K562 (cell line): ENCODE results near the gene DNAI1. TPM values are rescaled to one million over a fixed set of nuclear protein-coding genes. Genes with fewer than 3 reads are reported as not detected.

Experiments used
- ATAC-seq: fragments of 200-7000 bp; cut with Tn5 transposase; 3 replicates; pipeline ENCODE4 v1.9.1; 2020; ENCODE audit warnings: moderate library complexity
- BruUV-seq: library from RNA; stranded (reverse); fragments of 400-500 nt; replicated peaks from 2 replicates; lab custom pipeline; 2021; lab: Mats Ljungman, UMichigan
- CTCF ChIA-PET: fragments of 300-600 bp; formaldehyde crosslinking; extraction: SDS; loops from one replicate; lab custom pipeline; 2021; ENCODE audit warnings: low intra/inter-chr PET ratio; lab: Yijun Ruan, JAX
- POLR2A ChIA-PET: fragments of 300-600, 350-650 bp; sonication (Branson Sonifier 250); formaldehyde crosslinking; extraction: SDS; loops from one replicate; lab custom pipeline; 2021; ENCODE audit warnings: antibody characterized with exemption, inconsistent platforms; lab: Yijun Ruan, JAX
- DNase-seq, 4 experiments: peaks; one replicate each; pipeline versions ENCODE4 v3.0.0 to v3.0.0-alpha.2; 2011 to 2018; ENCODE audit warnings: low spot score in 3 of 4, mixed read lengths in 3 of 4; ENCODE audit errors: extremely low read depth in 1 of 4
- FAIRE-seq: peaks from 2 replicates; lab custom pipeline; 2011; peaks lifted over from hg19 to GRCh38; lab: Jason Lieb, UNC
- H2AFZ ChIP-seq: 2 replicates; pipeline ENCODE4 v1.6.0; 2011; ENCODE audit warnings: low read depth, low read length, control low read depth, inconsistent platforms
- H3K27ac ChIP-seq: fragments of 200-600 bp; 3 replicates; pipeline ENCODE4 v1.8.0; 2011; ENCODE audit warnings: low read depth, mild to moderate bottlenecking, control low read depth, inconsistent platforms, low read length, moderate library complexity, mixed read lengths; ENCODE audit errors: extremely low read depth
- H3K27me3 ChIP-seq, 2 experiments: fragments of 300-600 bp in 1 of 2; 2 replicates in 1 of 2; 3 replicates in 1 of 2; pipeline versions ENCODE4 v1.6.0 to v1.8.0; 2011; ENCODE audit warnings: inconsistent platforms in 2 of 2, low read length in 2 of 2, mild to moderate bottlenecking in 1 of 2, mixed read lengths in 1 of 2, moderate library complexity in 1 of 2; ENCODE audit not compliant: control insufficient read depth in 2 of 2, insufficient read depth in 2 of 2
- H3K36me3 ChIP-seq: fragments of 300-600 bp; 3 replicates; pipeline ENCODE4 v1.8.0; 2011; ENCODE audit warnings: mild to moderate bottlenecking, low read length, inconsistent platforms; ENCODE audit not compliant: control insufficient read depth, insufficient read depth
- H3K4me1 ChIP-seq, 2 experiments: fragments of 200-600 bp in 1 of 2; replicated peaks in 1 of 2; 2 replicates in 1 of 2; 3 replicates in 1 of 2; pipeline versions ENCODE4 v1.5.1 to v1.8.0; 2011; ENCODE audit warnings: inconsistent platforms in 2 of 2, low read length in 2 of 2, mild to moderate bottlenecking in 1 of 2, mixed read lengths in 1 of 2, moderate library complexity in 1 of 2; ENCODE audit not compliant: control insufficient read depth in 2 of 2, insufficient read depth in 2 of 2
- H3K4me2 ChIP-seq: 2 replicates; pipeline ENCODE4 v1.6.1; 2011; ENCODE audit warnings: low read length, control low read depth, inconsistent platforms, mixed read lengths; ENCODE audit not compliant: insufficient read depth
- H3K4me3 ChIP-seq: fragments of 200-600 bp; sonication (generic), shearing (Covaris generic); 2 replicates; pipeline ENCODE4 v1.5.1; 2016; ENCODE audit warnings: control low read depth, inconsistent platforms
- H3K79me2 ChIP-seq: fragments of 200-600 bp; 3 replicates; pipeline ENCODE4 v1.8.0; 2011; ENCODE audit warnings: low read length, inconsistent platforms; ENCODE audit not compliant: control insufficient read depth, insufficient read depth
- H3K9ac ChIP-seq, 2 experiments: 2 replicates each; pipeline versions ENCODE4 v1.6.0 to v1.6.1; 2011; ENCODE audit warnings: low read depth in 2 of 2, low read length in 2 of 2, control low read depth in 1 of 2, inconsistent platforms in 1 of 2, mild to moderate bottlenecking in 1 of 2, mixed read lengths in 1 of 2; ENCODE audit not compliant: insufficient read depth in 1 of 2
- H3K9me1 ChIP-seq: one replicate; pipeline ENCODE4 v1.6.0; 2011; ENCODE audit warnings: inconsistent platforms, mild to moderate bottlenecking, low read length, moderate library complexity; ENCODE audit not compliant: control insufficient read depth, insufficient read depth
- H3K9me3 ChIP-seq: replicated peaks from 2 replicates; pipeline ENCODE4 v1.5.1; 2011; ENCODE audit warnings: low read depth, low read length, inconsistent platforms; ENCODE audit not compliant: control insufficient read depth, insufficient read depth
- H4K20me1 ChIP-seq: replicated peaks from 2 replicates; pipeline ENCODE4 v1.6.1; 2011; ENCODE audit warnings: low read length, inconsistent platforms, mixed read lengths; ENCODE audit not compliant: control insufficient read depth, insufficient read depth
- CAMTA2 ChIP-seq: fragments of 250-450 bp; sonication (Bioruptor Pico); conservative IDR thresholded peaks from 2 replicates; pipeline ENCODE4 v1.5.1; 2022
- ESRRB ChIP-seq: fragments of 250-450 bp; sonication (Bioruptor Pico); IDR thresholded peaks from 2 replicates; pipeline ENCODE4 v1.5.0; 2020; ENCODE audit warnings: mild to moderate bottlenecking, moderate library complexity, borderline replicate concordance
- NFE2 ChIP-seq: IDR thresholded peaks from 2 replicates; pipeline ENCODE4 v1.6.1; 2014; ENCODE audit warnings: antibody characterized with exemption, low read depth
- TAF7 ChIP-seq: fragments of 450-650 bp; IDR thresholded peaks from 2 replicates; pipeline ENCODE4 v1.6.1; 2016; ENCODE audit warnings: missing genetic modification characterization, missing compliant biosample characterization
- ZNF445 ChIP-seq: fragments of 250-450 bp; sonication (Bioruptor Pico); IDR thresholded peaks from 2 replicates; pipeline ENCODE4 v1.4.0; 2020; ENCODE audit warnings: low read depth, mild to moderate bottlenecking, moderate library complexity
- WGBS: fragments of 100-300 bp; shearing (Covaris generic); methylation state at CpG from one replicate; pipeline ENCODE4 v1.1.6; 2016; ENCODE audit warnings: low coverage, mixed read lengths; ENCODE audit not compliant: insufficient coverage; ENCODE audit errors: missing lambda C conversion rate; 5-methylcytosine and 5-hydroxymethylcytosine counted together
- in situ Hi-C: fragments of 300-500 bp; cut with MboI; formaldehyde crosslinking; loops from 4 replicates; pipeline ENCODE4 v1.15.0; 2018; ENCODE audit warnings: inconsistent platforms, mixed read lengths
- intact Hi-C: fragments of 100-400 bp; cut with micrococcal nuclease; formaldehyde crosslinking; loops from 2 replicates; pipeline ENCODE4 v1.14.2; 2022
- polyA plus RNA-seq, 8 experiments: library from polyadenylated mRNA; depleted of rRNA in 4 of 8; stranded (reverse) in 5 of 8; unstranded in 3 of 8; fragments of >200 nt; fragmentation: Nextera tagmentation in 2 of 8; fragmentation: Illumina TruSeq in 1 of 8; extraction: Ambion mirVana in 2 of 8; extraction: Trizol in 1 of 8; gene quantifications; 2 replicates each; pipeline versions ENCODE4 v1.2.1 to v1.2.3, GENCODE V29; 2011 to 2014; ENCODE audit warnings: inconsistent platforms in 1 of 8, missing spikeins in 1 of 8
- total RNA-seq, 7 experiments: library from RNA; depleted of rRNA in 6 of 7; stranded (reverse); fragments of >200 nt in 6 of 7; fragmentation: Illumina TruSeq in 2 of 7; extraction: Trizol in 2 of 7; gene quantifications; 2 replicates each; pipeline versions ENCODE4 v1.2.1 to v1.2.3, GENCODE V29; 2011 to 2021; ENCODE audit warnings: low replicate concordance in 1 of 7
- TF ChIP-seq, protein P1 (sequence below), 2 experiments: fragments of 450-650 bp in 1 of 2; sonication (generic) in 1 of 2; formaldehyde crosslinking in 1 of 2; IDR thresholded peaks in 1 of 2; conservative IDR thresholded peaks in 1 of 2; 2 replicates each; pipeline versions ENCODE4 v1.6.1 to v1.8.1; 2016 to 2023; ENCODE audit warnings: mild to moderate bottlenecking in 2 of 2, moderate library complexity in 2 of 2, inconsistent platforms in 1 of 2, missing genetic modification reagents in 1 of 2
- TF ChIP-seq, protein P2 (sequence below): fragments of 200-400 bp; formaldehyde crosslinking; IDR thresholded peaks from 2 replicates; pipeline ENCODE4 v1.6.1; 2017; ENCODE audit warnings: mild to moderate bottlenecking, low read depth, low read length, moderate library complexity
- TF ChIP-seq, protein P3 (sequence below): sonication (generic); formaldehyde crosslinking; IDR thresholded peaks from 2 replicates; pipeline ENCODE4 v1.5.0; 2020; ENCODE audit warnings: missing genetic modification reagents
- TF ChIP-seq, protein P4 (sequence below): fragments of 250-450 bp; sonication (Bioruptor Pico); IDR thresholded peaks from 2 replicates; pipeline ENCODE4 v1.6.1; 2021; ENCODE audit warnings: mild to moderate bottlenecking

The DNAI1 gene
- total and polyA plus RNA-seq, 9 of the 15 experiments (the other 6 are each of a cell fraction or from before 2014, with no cell fraction given) = 0.01 to 0.17 (median 0.04) TPM; not detected in 6

DNA sequence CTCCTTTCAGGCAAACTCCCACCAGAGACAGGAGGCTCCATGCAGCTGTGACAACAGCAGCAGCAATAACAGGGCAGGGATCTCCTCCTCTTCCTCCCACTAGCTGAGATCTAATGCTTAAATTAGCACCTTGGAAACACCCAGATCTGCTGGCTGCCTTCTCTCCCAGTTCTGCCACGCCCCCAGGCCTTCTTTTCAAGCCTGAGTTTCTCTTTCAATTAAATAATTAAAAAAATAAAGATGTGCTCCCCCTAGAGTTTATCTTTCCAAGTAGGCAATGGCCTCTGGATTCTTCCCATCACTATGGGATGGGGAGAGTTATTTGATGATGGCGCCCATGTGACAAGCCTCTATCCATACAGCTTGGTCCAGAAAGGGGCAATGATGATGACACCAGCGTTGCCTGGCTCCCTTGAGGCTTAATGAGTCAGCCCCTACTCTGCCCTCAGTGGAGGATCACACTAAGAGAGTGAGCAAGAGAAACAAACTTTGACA, 4.0 kb upstream of the DNAI1 start:
- DNase-seq = peak in 2 of 4 experiments; percentile 14 to 15
- CTCF ChIA-PET = no interaction called here
- 83% methylated on average over 1 of the region's 3 CpGs for WGBS
- intact Hi-C loops = no loop called here
- H3K4me2 ChIP-seq = no peak overlapping the region
- no peaks in the 10 kb centered on the region for H3K9me3 ChIP-seq
- no peak for ATAC-seq
- FAIRE-seq = no peak
- BruUV-seq = no TSS peak
- H2AFZ ChIP-seq = no peak overlapping the region
- POLR2A ChIA-PET = interaction anchor here (0.8 to 1.4 kb wide), 3 partner anchors 11 to 94 kb away, joined by 3 to 4 read pairs (median 3); no protein-coding TSS in a partner anchor
- no peaks in the 10 kb centered on the region for H3K9me1 ChIP-seq
- peaks cover 17 to 29% of the 10 kb centered on the region in 2 experiments; a peak in 4 of 5 replicates for H3K4me1 ChIP-seq
- no peaks in the 10 kb centered on the region for H3K27me3 ChIP-seq
- no peak for TF ChIP-seq NFE2
- TF ChIP-seq, protein P1, sequence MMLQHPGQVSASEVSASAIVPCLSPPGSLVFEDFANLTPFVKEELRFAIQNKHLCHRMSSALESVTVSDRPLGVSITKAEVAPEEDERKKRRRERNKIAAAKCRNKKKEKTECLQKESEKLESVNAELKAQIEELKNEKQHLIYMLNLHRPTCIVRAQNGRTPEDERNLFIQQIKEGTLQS (IDR thresholded peaks at IDR 0.05) = peak; percentile 68
- TF ChIP-seq, protein P1 (CRISPR knock-in tag; conservative IDR thresholded peaks at IDR 0.05) = no peak
- in situ Hi-C loops = no loop called here
- H3K79me2 ChIP-seq = peaks cover 4% of the 10 kb centered on the region; the same call in 1 of the 3 replicates
- no peak overlapping the region for H3K27ac ChIP-seq
- H4K20me1 ChIP-seq = peaks cover 15% of the 10 kb centered on the region
- no peaks in the 10 kb centered on the region for H3K36me3 ChIP-seq
- no peak overlapping the region for H3K4me3 ChIP-seq
- no peak overlapping the region for H3K9ac ChIP-seq

DNA sequence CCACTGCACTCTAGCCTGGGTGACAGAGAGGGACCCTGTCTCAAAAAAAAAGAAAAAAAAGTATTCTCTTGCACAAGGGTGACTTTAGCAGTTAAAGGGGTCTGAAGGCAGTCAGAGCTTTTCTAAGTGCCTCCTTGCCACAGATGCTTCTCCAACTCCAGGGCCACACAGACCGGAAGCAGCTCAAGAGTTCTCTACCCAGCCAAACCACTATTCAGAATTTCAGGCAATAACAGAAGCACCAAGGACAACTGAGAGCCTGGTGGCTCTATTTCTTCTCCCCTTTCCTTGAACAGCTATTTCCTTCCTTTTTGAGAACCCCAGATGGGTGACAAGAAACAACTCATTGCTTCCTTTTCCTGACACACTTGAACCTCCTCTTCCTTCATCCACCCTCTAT, 2.5 kb upstream of the DNAI1 start:
- in situ Hi-C loops = no loop called here
- CTCF ChIA-PET = no interaction called here
- no peak overlapping the region for H3K4me2 ChIP-seq
- TF ChIP-seq CAMTA2 (no peak), ZNF445 (no peak), TAF7 (tag) (no peak), ESRRB (CRISPR knock-in tag) (no peak)
- TF ChIP-seq, protein P2, sequence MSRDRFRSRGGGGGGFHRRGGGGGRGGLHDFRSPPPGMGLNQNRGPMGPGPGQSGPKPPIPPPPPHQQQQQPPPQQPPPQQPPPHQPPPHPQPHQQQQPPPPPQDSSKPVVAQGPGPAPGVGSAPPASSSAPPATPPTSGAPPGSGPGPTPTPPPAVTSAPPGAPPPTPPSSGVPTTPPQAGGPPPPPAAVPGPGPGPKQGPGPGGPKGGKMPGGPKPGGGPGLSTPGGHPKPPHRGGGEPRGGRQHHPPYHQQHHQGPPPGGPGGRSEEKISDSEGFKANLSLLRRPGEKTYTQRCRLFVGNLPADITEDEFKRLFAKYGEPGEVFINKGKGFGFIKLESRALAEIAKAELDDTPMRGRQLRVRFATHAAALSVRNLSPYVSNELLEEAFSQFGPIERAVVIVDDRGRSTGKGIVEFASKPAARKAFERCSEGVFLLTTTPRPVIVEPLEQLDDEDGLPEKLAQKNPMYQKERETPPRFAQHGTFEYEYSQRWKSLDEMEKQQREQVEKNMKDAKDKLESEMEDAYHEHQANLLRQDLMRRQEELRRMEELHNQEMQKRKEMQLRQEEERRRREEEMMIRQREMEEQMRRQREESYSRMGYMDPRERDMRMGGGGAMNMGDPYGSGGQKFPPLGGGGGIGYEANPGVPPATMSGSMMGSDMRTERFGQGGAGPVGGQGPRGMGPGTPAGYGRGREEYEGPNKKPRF = no peak
- TF ChIP-seq, protein P3, sequence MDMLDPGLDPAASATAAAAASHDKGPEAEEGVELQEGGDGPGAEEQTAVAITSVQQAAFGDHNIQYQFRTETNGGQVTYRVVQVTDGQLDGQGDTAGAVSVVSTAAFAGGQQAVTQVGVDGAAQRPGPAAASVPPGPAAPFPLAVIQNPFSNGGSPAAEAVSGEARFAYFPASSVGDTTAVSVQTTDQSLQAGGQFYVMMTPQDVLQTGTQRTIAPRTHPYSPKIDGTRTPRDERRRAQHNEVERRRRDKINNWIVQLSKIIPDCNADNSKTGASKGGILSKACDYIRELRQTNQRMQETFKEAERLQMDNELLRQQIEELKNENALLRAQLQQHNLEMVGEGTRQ (CRISPR knock-in tag) = no peak
- TF ChIP-seq, protein P4, sequence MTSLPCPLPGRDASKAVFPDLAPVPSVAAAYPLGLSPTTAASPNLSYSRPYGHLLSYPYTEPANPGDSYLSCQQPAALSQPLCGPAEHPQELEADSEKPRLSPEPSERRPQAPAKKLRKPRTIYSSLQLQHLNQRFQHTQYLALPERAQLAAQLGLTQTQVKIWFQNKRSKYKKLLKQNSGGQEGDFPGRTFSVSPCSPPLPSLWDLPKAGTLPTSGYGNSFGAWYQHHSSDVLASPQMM (CRISPR knock-in tag) = no peak

More for the DNA sequence above, 2.5 kb upstream of the DNAI1 start:
- BruUV-seq = no TSS peak
- Histone ChIP-seq H3K9me3 (no peaks in the 10 kb centered on the region), H3K27me3 (no peaks in the 10 kb centered on the region), H3K4me1 (peaks cover 14 to 27% of the 10 kb centered on the region in 2 experiments; a peak in 4 of 5 replicates), H3K9ac (no peak overlapping the region), H3K4me3 (no peak overlapping the region), H3K36me3 (no peaks in the 10 kb centered on the region), H2AFZ (no peak overlapping the region), H3K9me1 (no peaks in the 10 kb centered on the region), H4K20me1 (peaks cover 15% of the 10 kb centered on the region), H3K79me2 (peaks cover 4% of the 10 kb centered on the region; the same call in 1 of the 3 replicates), H3K27ac (no peak overlapping the region)
- FAIRE-seq = no peak
- DNase-seq = no peak
- intact Hi-C loops = no loop called here
- 92% methylated on average over 1 of the region's 1 CpG for WGBS
- POLR2A ChIA-PET = interaction anchor here (0.7 to 0.9 kb wide), 2 partner anchors 12 to 127 kb away, joined by 3 to 4 read pairs; no protein-coding TSS in a partner anchor
- ATAC-seq = no peak
